ENCODE data around the gene LPCAT1. TPM values are rescaled to one million over a fixed set of nuclear protein-coding genes. Genes with fewer than 3 reads are reported as not detected.

The LPCAT1 gene
- total RNA-seq, 3 donors from 2014 or later (not counting 1 experiment from before 2014, with no cell fraction given) = 196 to 302 (median 252) TPM

- H3K9me3 ChIP-seq (ENCODE audit: control insufficient read depth, insufficient read depth, low read length) = no peaks in the 10 kb centered on the region
- no peaks in the 10 kb centered on the region for H3K27me3 Mint-ChIP-seq (ENCODE audit: low read depth in 2 of 2)
- no peaks in the 10 kb centered on the region for H3K27me3 ChIP-seq (ENCODE audit: control insufficient read depth, insufficient read depth, low read length)
- intact Hi-C loops (cut with micrococcal nuclease) = no loop called here
- DNase-seq = no peak
- H3K27ac Mint-ChIP-seq = peak overlapping the region; percentile 96 to 97
- WGBS (ENCODE audit: insufficient coverage) = 65% methylated on average over 14 of the region's 14 CpGs
- H3K4me1 ChIP-seq (ENCODE audit: control insufficient read depth, insufficient read depth, low read length) = peaks cover 96% of the 10 kb centered on the region
- peak overlapping the region; percentile 58 for H3K27ac ChIP-seq (ENCODE audit: low read length)
- no peak for ATAC-seq
- no peak overlapping the region for H3K4me3 Mint-ChIP-seq
- no peak overlapping the region for H3K4me3 ChIP-seq (ENCODE audit: low read length)
- no peaks in the 10 kb centered on the region for H3K9me3 Mint-ChIP-seq
- peaks cover 84 to 96% of the 10 kb centered on the region in 2 donors for H3K4me1 Mint-ChIP-seq
- no peaks in the 10 kb centered on the region for H3K36me3 Mint-ChIP-seq
- peaks cover 42% of the 10 kb centered on the region for H3K36me3 ChIP-seq (ENCODE audit: control insufficient read depth, insufficient read depth, low read length)
- no peak for TF ChIP-seq CTCF (IDR thresholded peaks at IDR 0.05)
Observed at GRCh38 chr5:1497242-1497777, 26.4 kb downstream of the LPCAT1 start.

- intact Hi-C loops (cut with micrococcal nuclease) = loop anchor here (2.0 kb wide), 1 partner anchor 41 kb away; no protein-coding TSS in a partner anchor
Observed at GRCh38 chr5:1495525-1495897, 28.2 kb downstream of the LPCAT1 start.

GRCh38 chr5:1494780-1495524 is 28.8 kb downstream of the LPCAT1 start:
- DNase-seq (peak; percentile 74 to 79), ATAC-seq (peak; percentile 80 to 84 (median 83))
- Histone ChIP-seq H3K9me3 (ENCODE audit: control insufficient read depth, insufficient read depth, low read length) (no peaks in the 10 kb centered on the region), H3K27ac (ENCODE audit: low read length) (peak overlapping the region; percentile 92), H3K27me3 (ENCODE audit: control insufficient read depth, insufficient read depth, low read length) (no peaks in the 10 kb centered on the region), H3K4me1 (ENCODE audit: control insufficient read depth, insufficient read depth, low read length) (peaks cover 89% of the 10 kb centered on the region), H3K36me3 (ENCODE audit: control insufficient read depth, insufficient read depth, low read length) (peaks cover 50% of the 10 kb centered on the region), H3K4me3 (ENCODE audit: low read length) (peak overlapping the region; percentile 11)
- Mint-ChIP-seq H3K27ac (peak overlapping the region; percentile 96 to 97), H3K36me3 (no peaks in the 10 kb centered on the region), H3K9me3 (no peaks in the 10 kb centered on the region), H3K27me3 (ENCODE audit: low read depth in 2 of 2) (no peaks in the 10 kb centered on the region), H3K4me1 (peaks cover 82 to 87% of the 10 kb centered on the region in 2 donors), H3K4me3 (peak overlapping the region; percentile 82)
- 14% methylated on average over 44 of the region's 50 CpGs for WGBS (ENCODE audit: insufficient coverage)
- peak; percentile 22 for TF ChIP-seq CTCF (IDR thresholded peaks at IDR 0.05)
- intact Hi-C loops (cut with micrococcal nuclease) = loop anchor here (2.0 to 5.0 kb wide), 2 partner anchors 42 to 147 kb away; no protein-coding TSS in a partner anchor

More at GRCh38 chr5:1495525-1495897, 28.2 kb downstream of the LPCAT1 start:
- peaks cover 50% of the 10 kb centered on the region for H3K36me3 ChIP-seq (ENCODE audit: control insufficient read depth, insufficient read depth, low read length)
- peaks cover 88% of the 10 kb centered on the region for H3K4me1 ChIP-seq (ENCODE audit: control insufficient read depth, insufficient read depth, low read length)
- no peak for TF ChIP-seq CTCF (IDR thresholded peaks at IDR 0.05)
- peak overlapping the region; percentile 92 for H3K27ac ChIP-seq (ENCODE audit: low read length)
- Mint-ChIP-seq H3K9me3 (no peaks in the 10 kb centered on the region), H3K36me3 (no peaks in the 10 kb centered on the region), H3K4me3 (peak overlapping the region; percentile 82), H3K4me1 (peaks cover 84 to 88% of the 10 kb centered on the region in 2 donors), H3K27me3 (ENCODE audit: low read depth in 2 of 2) (no peaks in the 10 kb centered on the region), H3K27ac (peak overlapping the region; percentile 96 to 97)
- H3K4me3 ChIP-seq (ENCODE audit: low read length) = no peak overlapping the region
- 19% methylated on average over 6 of the region's 6 CpGs for WGBS (ENCODE audit: insufficient coverage)
- ATAC-seq (peak; percentile 41 to 42 (median 41)), DNase-seq (peak in 1 of 2 donors; percentile 44)
- H3K27me3 ChIP-seq (ENCODE audit: control insufficient read depth, insufficient read depth, low read length) = no peaks in the 10 kb centered on the region
- no peaks in the 10 kb centered on the region for H3K9me3 ChIP-seq (ENCODE audit: control insufficient read depth, insufficient read depth, low read length)
